CD4-positive, alpha-beta memory T cell (primary cell): Measurements from ENCODE around the gene RTBDN. TPM values are rescaled to one million over a fixed set of nuclear protein-coding genes. Genes with fewer than 3 reads are reported as not detected.

ENCODE experiments used
- CTCF ChIA-PET: fragments of 350-600 bp; sonication (Branson Sonifier 250); formaldehyde crosslinking; loops from one replicate; lab custom pipeline; 2021; ENCODE audit warnings: inconsistent platforms; ENCODE audit not compliant: partially characterized antibody; lab: Charles Lee
- POLR2A ChIA-PET: fragments of 350-600 bp; sonication (Branson Sonifier 250); formaldehyde crosslinking; loops from one replicate; lab custom pipeline; 2021; ENCODE audit not compliant: partially characterized antibody; lab: Charles Lee
- DNase-seq, 5 donors: peaks; one replicate each; pipeline versions ENCODE4 v3.0.0 to v3.0.0-alpha.2; 2020 to 2022; ENCODE audit warnings: mixed read lengths in 1 of 5
- H3K27ac ChIP-seq: one replicate; pipeline ENCODE4 v1.7.0; 2013; ENCODE audit warnings: low read depth, low read length
- H3K27me3 ChIP-seq: 2 replicates; pipeline ENCODE4 v1.7.0; 2013; ENCODE audit warnings: mild to moderate bottlenecking, low read length, moderate library complexity; ENCODE audit not compliant: insufficient read depth
- H3K36me3 ChIP-seq: 2 replicates; pipeline ENCODE4 v1.7.0; 2013; ENCODE audit warnings: mild to moderate bottlenecking, low read length, moderate library complexity; ENCODE audit not compliant: insufficient read depth
- H3K4me1 ChIP-seq: 2 replicates; pipeline ENCODE4 v1.7.0; 2013; ENCODE audit warnings: mild to moderate bottlenecking, low read length, moderate library complexity; ENCODE audit not compliant: insufficient read depth
- H3K4me3 ChIP-seq, 2 donors: one replicate each; pipeline ENCODE4 v1.7.0; 2013; ENCODE audit warnings: low read length in 2 of 2, mild to moderate bottlenecking in 1 of 2
- H3K9me3 ChIP-seq, 2 donors: one replicate each; pipeline ENCODE4 v1.7.0; 2013; ENCODE audit warnings: low read length in 2 of 2, control low read depth in 1 of 2; ENCODE audit not compliant: control insufficient read depth in 1 of 2
- H3K27ac Mint-ChIP-seq, 7 donors: one replicate each; pipeline ENCODE4 v1.8.0; 2020 to 2021; ENCODE audit warnings: mixed read lengths in 7 of 7, mild to moderate bottlenecking in 6 of 7, inconsistent platforms in 3 of 7, moderate library complexity in 3 of 7
- H3K27me3 Mint-ChIP-seq, 2 donors: one replicate each; pipeline ENCODE4 v1.8.0; 2020 to 2021; ENCODE audit warnings: mixed read lengths in 2 of 2
- H3K36me3 Mint-ChIP-seq, 2 donors: one replicate each; pipeline ENCODE4 v1.8.0; 2020 to 2021; ENCODE audit warnings: mixed read lengths in 2 of 2, inconsistent platforms in 1 of 2, mild to moderate bottlenecking in 1 of 2
- H3K4me1 Mint-ChIP-seq, 4 donors: one replicate each; pipeline ENCODE4 v1.8.0; 2020 to 2021; ENCODE audit warnings: mixed read lengths in 4 of 4, mild to moderate bottlenecking in 1 of 4
- H3K4me3 Mint-ChIP-seq, 8 donors: one replicate each; pipeline ENCODE4 v1.8.0; 2020 to 2021; ENCODE audit warnings: mixed read lengths in 8 of 8, mild to moderate bottlenecking in 7 of 8, moderate library complexity in 6 of 8, inconsistent platforms in 3 of 8
- H3K9me3 Mint-ChIP-seq, 8 donors: one replicate each; pipeline ENCODE4 v1.8.0; 2020 to 2021; ENCODE audit warnings: mixed read lengths in 8 of 8, mild to moderate bottlenecking in 5 of 8, inconsistent platforms in 3 of 8, moderate library complexity in 1 of 8
- intact Hi-C: fragments of 100-400 bp; cut with micrococcal nuclease; formaldehyde crosslinking; loops from one replicate; pipeline ENCODE4 v1.15.1; 2023
- polyA plus RNA-seq, 2 donors: library from polyadenylated mRNA; unstranded; fragments of 300-500 nt; fragmentation: Illumina TruSeq; gene quantifications; one replicate each; pipeline ENCODE4 v1.2.3, GENCODE V29; 2021
- total RNA-seq, 2 experiments: library from RNA; stranded (reverse); gene quantifications; one replicate each; pipeline ENCODE4 v1.2.3, GENCODE V29; 2021

Gene RTBDN
- total and polyA plus RNA-seq, 4 experiments from 2014 or later = not detected

GRCh38 chr19:12792051-12792852 is 42.1 kb downstream of the RTBDN start:
- H3K27ac ChIP-seq = peak overlapping the region; percentile 100
- Mint-ChIP-seq H3K36me3 (peaks cover 7 to 28% of the 10 kb centered on the region in 2 donors), H3K9me3 (peaks cover 0 to 24% (median 0%) of the 10 kb centered on the region in 8 donors), H3K4me3 (peak overlapping the region; percentile 92 to 98 (median 95)), H3K27me3 (no peaks in the 10 kb centered on the region), H3K27ac (peak overlapping the region in 6 of 7 donors; percentile 99 to 100 (median 100)), H3K4me1 (peaks cover 31 to 62% (median 40%) of the 10 kb centered on the region in 4 donors)
- peak overlapping the region; percentile 88 to 100 for H3K4me3 ChIP-seq
- intact Hi-C loops = loop anchor here (5.0 kb wide), 3 partner anchors 155 to 1055 kb away; partner anchors contain the start of genes IER2, RAD23A and STX10
- ChIA-PET POLR2A (interaction anchor here (0.7 to 20.0 kb wide), 37 partner anchors 10 to 503 kb away, joined by 3 to 1162 read pairs (median 5); partner anchors contain the start of genes CALR, DHPS, FARSA and FBXW9), CTCF (interaction anchor here (0.8 to 17.4 kb wide), 5 partner anchors 10 to 141 kb away, joined by 3 to 906 read pairs (median 5); partner anchors contain the start of genes FARSA, HOOK2, THSD8 and TNPO2)
- no peaks in the 10 kb centered on the region for H3K27me3 ChIP-seq
- peak; percentile 67 to 78 (median 75) for DNase-seq
- H3K36me3 ChIP-seq = peaks cover 4% of the 10 kb centered on the region
- H3K4me1 ChIP-seq = peaks cover 50% of the 10 kb centered on the region
- H3K9me3 ChIP-seq = no peaks in the 10 kb centered on the region

- H3K9me3 Mint-ChIP-seq = peaks cover 0 to 24% (median 0%) of the 10 kb centered on the region in 8 donors
- H3K27me3 Mint-ChIP-seq = no peaks in the 10 kb centered on the region
- H3K36me3 Mint-ChIP-seq = peaks cover 5 to 25% of the 10 kb centered on the region in 2 donors
- ChIA-PET CTCF (interaction anchor here (2.3 to 17.4 kb wide), 2 partner anchors 21 to 68 kb away, joined by 5 to 906 read pairs; partner anchors contain the start of genes HOOK2 and TNPO2), POLR2A (interaction anchor here (0.7 to 20.0 kb wide), 32 partner anchors 11 to 502 kb away, joined by 3 to 1162 read pairs (median 5); partner anchors contain the start of genes CALR, DHPS, FARSA and FBXW9)
- peak within 1 kb of the TSS; percentile 88 to 100 for H3K4me3 ChIP-seq
- peaks cover 53% of the 10 kb centered on the region for H3K4me1 ChIP-seq
- no peaks in the 10 kb centered on the region for H3K27me3 ChIP-seq
- intact Hi-C loops = loop anchor here (5.0 kb wide), 3 partner anchors 156 to 1056 kb away; partner anchors contain the start of genes IER2, RAD23A and STX10
- H3K36me3 ChIP-seq = no peaks in the 10 kb centered on the region
- peaks cover 29 to 58% (median 38%) of the 10 kb centered on the region in 4 donors for H3K4me1 Mint-ChIP-seq
- H3K9me3 ChIP-seq = no peaks in the 10 kb centered on the region
- peak within 1 kb of the TSS; percentile 100 for H3K27ac ChIP-seq
- H3K27ac Mint-ChIP-seq = peak within 1 kb of the TSS in 6 of 7 donors; percentile 99 to 100 (median 100)
- H3K4me3 Mint-ChIP-seq = peak within 1 kb of the TSS; percentile 92 to 98 (median 95)
- peak; percentile 96 to 99 (median 98) for DNase-seq
These were observed 42.9 kb downstream of the RTBDN start, which contains the start of gene JUNB for GRCh38 chr19:12791345-12792050. Gene JUNB (plus strand): TSS chr19:12791486. CDS start chr19:12791772, 286 bp downstream.

GRCh38 chr19:12790628-12791344 is 43.6 kb downstream of the RTBDN start:
- intact Hi-C loops = loop anchor here (1.0 to 5.0 kb wide), 4 partner anchors 8 to 1057 kb away; partner anchors contain the start of genes IER2, RAD23A and STX10
- peaks cover 22 to 51% (median 31%) of the 10 kb centered on the region in 4 donors for H3K4me1 Mint-ChIP-seq
- Histone ChIP-seq H3K27me3 (no peaks in the 10 kb centered on the region), H3K9me3 (no peaks in the 10 kb centered on the region), H3K4me1 (peaks cover 53% of the 10 kb centered on the region), H3K4me3 (peak overlapping the region; percentile 85 to 100), H3K27ac (peak overlapping the region; percentile 100), H3K36me3 (no peaks in the 10 kb centered on the region)
- POLR2A ChIA-PET = interaction anchor here (0.8 to 20.0 kb wide), 20 partner anchors 12 to 501 kb away, joined by 3 to 1162 read pairs (median 9); partner anchors contain the start of genes DHPS, FBXW9, GCDH and GET3
- peak overlapping the region in 6 of 7 donors; percentile 99 to 100 (median 100) for H3K27ac Mint-ChIP-seq
- peaks cover 0 to 24% (median 0%) of the 10 kb centered on the region in 8 donors for H3K9me3 Mint-ChIP-seq
- peak overlapping the region; percentile 92 to 98 (median 95) for H3K4me3 Mint-ChIP-seq
- CTCF ChIA-PET = interaction anchor here (2.3 to 17.4 kb wide), 2 partner anchors 20 to 68 kb away, joined by 5 to 906 read pairs; partner anchors contain the start of genes HOOK2 and TNPO2
- H3K27me3 Mint-ChIP-seq = no peaks in the 10 kb centered on the region
- peak in 2 of 5 donors; percentile 28 to 37 for DNase-seq
- peaks cover 4 to 21% of the 10 kb centered on the region in 2 donors for H3K36me3 Mint-ChIP-seq

DNA sequence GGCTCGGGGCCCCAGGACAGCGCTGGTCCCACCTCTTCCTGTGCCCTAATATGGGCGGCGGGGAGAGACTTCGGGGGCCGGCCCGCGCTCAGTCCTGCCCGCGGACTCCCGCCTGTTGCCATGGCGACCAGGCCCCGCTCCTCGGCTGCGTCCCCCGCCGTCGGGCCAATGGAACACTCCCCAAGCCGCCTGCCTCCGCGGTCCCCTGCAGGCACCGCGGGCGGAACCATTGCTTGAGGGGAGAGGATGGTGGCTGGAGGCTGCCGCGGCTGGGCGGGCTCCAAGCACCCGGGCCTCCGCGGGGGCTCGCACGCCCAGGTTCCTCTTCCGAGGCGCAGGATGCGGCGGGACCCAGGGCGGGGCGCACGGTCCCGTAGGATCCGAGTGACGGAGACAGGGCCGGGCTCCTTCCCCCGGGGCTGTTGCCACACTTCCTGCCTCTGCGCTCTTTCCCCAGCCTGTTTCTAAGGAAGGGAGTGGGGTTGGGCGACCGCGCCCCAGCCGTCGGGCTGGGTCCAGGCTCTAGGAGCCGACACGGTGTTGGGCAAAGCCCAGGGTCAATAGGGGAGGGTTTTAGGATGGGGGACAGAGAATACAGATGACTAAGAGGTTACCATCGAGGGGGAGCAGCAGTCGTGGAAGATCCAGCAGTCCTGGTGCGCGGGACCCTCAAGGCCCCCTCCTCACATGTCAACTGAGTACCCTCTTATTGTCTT is 44.3 kb downstream of the RTBDN start:
- H3K9me3 Mint-ChIP-seq = peaks cover 0 to 24% (median 0%) of the 10 kb centered on the region in 8 donors
- CTCF ChIA-PET = interaction anchor here (1.6 to 17.4 kb wide), 2 partner anchors 19 to 30 kb away, joined by 3 to 906 read pairs; partner anchors contain the start of gene HOOK2
- peak overlapping the region; percentile 92 to 98 (median 95) for H3K4me3 Mint-ChIP-seq
- peaks cover 4 to 21% of the 10 kb centered on the region in 2 donors for H3K36me3 Mint-ChIP-seq
- Histone ChIP-seq H3K9me3 (no peaks in the 10 kb centered on the region), H3K27me3 (no peaks in the 10 kb centered on the region), H3K4me1 (peaks cover 55% of the 10 kb centered on the region), H3K36me3 (no peaks in the 10 kb centered on the region), H3K27ac (peak overlapping the region; percentile 100), H3K4me3 (peak overlapping the region; percentile 85 to 100)
- peak overlapping the region in 6 of 7 donors; percentile 99 to 100 (median 100) for H3K27ac Mint-ChIP-seq
- POLR2A ChIA-PET = interaction anchor here (1.1 to 20.0 kb wide), 8 partner anchors 12 to 158 kb away, joined by 3 to 1162 read pairs (median 40); partner anchors contain the start of genes GET3, HOOK2, PRDX2 and RNASEH2A
- peaks cover 20 to 47% (median 28%) of the 10 kb centered on the region in 4 donors for H3K4me1 Mint-ChIP-seq
- intact Hi-C loops = loop anchor here (1.0 to 5.0 kb wide), 4 partner anchors 8 to 1057 kb away; partner anchors contain the start of genes IER2, RAD23A and STX10
- peak; percentile 90 to 93 (median 92) for DNase-seq
- H3K27me3 Mint-ChIP-seq = no peaks in the 10 kb centered on the region

GRCh38 chr19:12789098-12789903 is 45.1 kb downstream of the RTBDN start:
- H3K4me1 Mint-ChIP-seq = peaks cover 14 to 39% (median 22%) of the 10 kb centered on the region in 4 donors
- H3K4me3 ChIP-seq = peak overlapping the region in 1 of 2 donors; percentile 100
- H3K27ac Mint-ChIP-seq = peak overlapping the region in 6 of 7 donors; percentile 98 to 100 (median 100)
- peak overlapping the region; percentile 70 to 98 (median 84) for H3K4me3 Mint-ChIP-seq
- no peaks in the 10 kb centered on the region for H3K27me3 ChIP-seq
- intact Hi-C loops = no loop called here
- H3K9me3 ChIP-seq = no peaks in the 10 kb centered on the region
- no peaks in the 10 kb centered on the region for H3K27me3 Mint-ChIP-seq
- H3K4me1 ChIP-seq = peaks cover 55% of the 10 kb centered on the region
- peaks cover 0 to 21% (median 0%) of the 10 kb centered on the region in 8 donors for H3K9me3 Mint-ChIP-seq
- POLR2A ChIA-PET = interaction anchor here (1.1 to 20.0 kb wide), 4 partner anchors 13 to 66 kb away, joined by 3 to 1162 read pairs (median 6); partner anchors contain the start of genes GET3, HOOK2, PRDX2 and THSD8
- H3K36me3 Mint-ChIP-seq = peaks cover 4 to 21% of the 10 kb centered on the region in 2 donors
- CTCF ChIA-PET = interaction anchor here (1.6 to 3.2 kb wide), 2 partner anchors 11 to 29 kb away, joined by 3 to 14 read pairs; no protein-coding TSS in a partner anchor
- H3K36me3 ChIP-seq = no peaks in the 10 kb centered on the region
- peak in 2 of 5 donors; percentile 25 to 73 for DNase-seq
- peak overlapping the region; percentile 100 for H3K27ac ChIP-seq
